ENCODE data around the gene MEIKIN.
"Not testable (repeated sequence)": the region's sequence is repeated elsewhere in the genome, so short reads cannot be mapped to it uniquely, and the experiment has no call there.

Gene MEIKIN

DNA sequence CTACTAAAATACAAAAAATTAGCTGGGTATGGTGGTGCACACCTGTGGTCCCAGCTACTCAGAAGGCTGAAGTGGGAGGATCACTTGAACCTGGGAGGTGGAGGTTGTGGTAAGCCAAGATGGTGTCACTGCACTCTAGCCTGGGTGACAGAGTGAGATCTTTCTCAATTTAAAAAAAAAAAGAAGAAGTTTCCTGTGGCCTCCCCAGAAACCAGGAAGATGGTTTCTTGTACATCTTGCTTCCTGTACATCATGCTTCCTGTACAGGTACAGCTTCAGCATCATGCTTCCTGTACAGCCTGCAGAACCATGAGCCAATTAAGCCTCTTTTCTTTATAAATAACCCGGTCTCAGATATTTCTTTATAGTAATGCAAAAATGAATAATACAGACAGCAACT, 43.2 kb downstream of the MEIKIN start:
- DNase-seq: peak in 3 of 6 experiments; percentile 10 to 15 (median 14)

DNA sequence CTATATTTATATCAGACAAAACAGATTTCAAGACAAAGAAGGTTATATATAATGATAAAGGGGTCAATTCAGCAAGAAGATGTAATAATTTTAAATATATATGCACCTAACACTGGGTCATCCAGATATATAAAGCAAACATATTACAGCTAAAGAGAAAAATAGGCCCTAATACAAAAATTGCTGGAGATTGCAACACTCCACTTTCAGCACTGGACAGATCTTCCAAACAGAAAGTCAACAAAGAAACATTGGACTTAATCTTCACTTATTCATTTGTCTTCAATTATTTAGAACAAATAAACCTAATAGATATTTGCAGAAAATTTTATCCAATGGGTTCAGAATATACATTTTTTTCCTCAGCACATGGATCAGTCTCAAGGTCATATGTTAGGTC, 45.8 kb downstream of the MEIKIN start:
- DNase-seq: no peak

DNA sequence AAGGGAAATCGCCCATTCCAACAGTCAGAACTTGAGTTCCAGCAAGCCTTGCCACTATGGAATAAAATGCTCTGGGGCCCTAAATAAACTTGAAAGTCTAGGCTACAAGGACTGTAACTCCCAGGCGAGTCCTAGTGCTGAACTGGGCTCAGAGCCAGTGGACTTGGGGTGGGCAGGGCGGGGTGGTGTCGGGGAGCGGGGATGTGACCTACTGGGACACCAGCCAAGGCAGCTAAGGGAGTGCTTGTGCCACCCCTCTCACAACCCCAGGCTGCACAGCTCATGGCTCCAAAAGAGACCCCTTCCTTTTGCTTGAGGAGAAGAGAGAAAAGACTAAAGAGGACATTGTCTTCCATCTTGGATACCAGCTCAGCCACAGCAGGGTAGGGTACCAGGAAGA, 61.5 kb downstream of the MEIKIN start:
- no peak for DNase-seq

DNA sequence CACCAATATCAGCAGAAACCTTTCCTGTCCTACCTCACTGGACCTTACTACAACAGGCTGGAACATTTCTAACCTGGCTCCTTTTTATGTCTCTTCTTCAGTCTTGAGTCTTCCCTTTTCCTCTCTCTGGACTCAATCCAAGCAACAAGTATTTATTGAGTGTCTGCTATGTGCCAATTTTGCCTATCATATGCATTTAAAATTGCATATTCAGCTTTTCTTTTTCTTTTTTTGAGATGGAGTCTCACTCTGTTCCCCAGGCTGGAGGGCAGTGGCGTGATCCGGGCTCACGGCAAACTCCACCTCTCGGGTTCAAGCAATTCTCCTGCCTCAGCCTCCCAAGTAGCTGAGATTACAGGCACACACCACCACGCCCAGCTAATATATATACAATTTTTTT, 65.8 kb downstream of the MEIKIN start:
- no peak for DNase-seq

DNA sequence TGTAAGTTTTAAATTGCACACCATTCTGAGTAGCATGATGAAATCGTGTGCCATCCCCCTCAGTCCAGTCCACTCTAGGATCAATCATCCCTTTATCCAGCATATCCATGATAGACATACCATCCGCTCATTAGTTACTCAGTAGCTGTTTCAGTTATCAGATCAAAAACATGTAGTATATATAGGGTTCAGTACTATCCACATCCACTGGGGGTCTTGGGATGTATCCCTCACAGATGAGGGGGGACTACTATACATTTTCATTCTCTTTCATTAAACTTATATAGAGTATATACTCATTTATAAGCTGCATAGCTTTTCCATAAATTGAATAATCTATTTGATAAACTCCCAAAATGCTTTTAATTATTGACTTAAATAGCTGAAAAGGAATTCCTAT, 67.6 kb downstream of the MEIKIN start:
- no peak for DNase-seq

DNA sequence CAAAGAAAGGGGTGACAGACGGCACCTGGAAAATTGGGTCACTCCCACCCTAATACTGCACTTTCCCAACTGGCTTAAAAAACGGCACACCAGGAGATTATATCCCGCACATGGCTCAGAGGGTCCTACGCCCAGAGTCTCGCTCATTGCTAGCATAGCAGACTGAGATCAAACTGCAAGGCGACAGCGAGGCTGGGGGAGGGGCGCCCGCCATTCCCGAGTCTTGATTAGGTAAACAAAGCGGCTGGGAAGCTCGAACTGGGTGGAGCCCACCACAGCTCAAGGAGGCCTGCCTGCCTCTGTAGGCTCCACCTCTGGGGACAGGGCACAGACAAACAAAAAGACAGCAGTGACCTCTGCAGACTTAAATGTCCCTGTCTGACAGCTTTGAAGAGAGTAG, 74.2 kb downstream of the MEIKIN start:
- not testable (repeated sequence) for DNase-seq

DNA sequence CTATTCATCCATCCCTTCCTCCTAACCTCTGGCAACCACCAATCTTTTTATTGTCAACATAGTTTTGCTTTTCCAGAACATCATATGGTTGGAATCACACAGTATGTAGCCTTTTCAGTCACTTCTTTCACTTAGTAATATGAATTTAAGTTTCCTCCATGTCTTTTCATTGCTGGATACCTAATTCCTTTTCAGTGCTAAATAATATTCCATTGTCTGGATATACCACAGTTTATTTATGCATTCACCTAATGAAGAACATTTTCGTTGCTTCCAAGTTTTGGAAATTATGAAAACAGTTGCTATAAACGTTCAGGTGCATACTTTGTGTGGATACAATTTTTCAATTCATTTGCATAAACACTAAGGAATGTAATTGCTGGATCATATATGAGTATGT, 77.9 kb downstream of the MEIKIN start:
- DNase-seq: no peak

DNA sequence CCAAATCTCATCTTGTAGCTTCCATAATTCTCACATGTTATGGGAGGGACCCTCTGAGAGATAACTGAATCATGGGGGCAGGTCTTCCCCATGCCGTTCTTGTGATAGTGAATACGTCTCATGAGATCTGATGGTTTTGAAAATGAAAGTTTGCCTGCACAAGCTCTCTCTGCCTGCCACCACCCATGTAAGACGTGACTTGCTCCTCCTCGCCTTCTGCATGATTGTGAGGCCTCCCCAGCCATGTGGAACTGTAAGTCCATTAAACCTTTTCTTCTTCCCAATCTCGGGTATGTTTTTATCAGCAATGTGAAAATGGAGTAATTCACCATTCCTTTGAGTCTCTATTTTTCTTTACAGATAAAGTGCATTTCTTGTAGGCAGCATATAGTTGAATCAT, 81.8 kb downstream of the MEIKIN start:
- DNase-seq: no peak

DNA sequence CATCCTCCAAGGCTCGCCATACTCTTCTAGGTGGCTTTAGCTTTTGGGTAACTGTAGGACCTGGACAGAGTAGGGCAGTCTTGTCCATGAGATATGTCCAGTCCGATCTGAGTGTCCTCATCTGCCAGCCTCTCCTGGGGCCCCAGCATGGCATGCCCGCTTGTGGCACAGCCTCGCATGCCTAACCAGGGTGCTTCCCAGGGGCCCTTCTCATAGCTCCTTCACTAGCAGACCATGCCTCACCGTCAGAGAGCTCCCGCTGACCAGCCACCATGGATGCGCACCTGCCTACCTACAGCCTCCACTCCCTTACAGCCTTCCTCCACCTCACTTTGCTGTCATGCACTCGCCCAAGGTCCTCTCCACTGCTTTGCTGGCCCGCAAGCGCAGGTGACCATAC, 88.1 kb downstream of the MEIKIN start:
- no peak for DNase-seq

DNA sequence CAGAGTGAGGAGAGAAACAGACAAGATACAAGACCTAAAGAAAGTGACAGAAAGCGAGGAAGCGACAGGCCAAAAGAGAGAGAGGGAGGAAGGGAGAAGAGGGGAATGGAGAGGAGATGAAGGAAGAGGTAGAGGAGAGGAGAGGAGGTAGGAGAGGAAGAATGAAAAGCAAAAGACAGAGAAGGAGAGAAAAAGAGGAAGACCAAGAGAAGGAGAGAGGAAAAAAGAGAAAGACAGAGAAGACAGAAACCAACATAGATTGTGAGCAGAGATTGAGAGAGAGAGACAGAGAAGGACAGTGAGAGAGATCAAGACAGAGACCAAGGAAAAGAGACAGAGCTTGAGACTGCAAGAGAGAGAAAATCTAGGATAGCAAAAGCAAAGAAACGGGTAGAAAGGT, 90.0 kb downstream of the MEIKIN start:
- DNase-seq: no peak

DNA sequence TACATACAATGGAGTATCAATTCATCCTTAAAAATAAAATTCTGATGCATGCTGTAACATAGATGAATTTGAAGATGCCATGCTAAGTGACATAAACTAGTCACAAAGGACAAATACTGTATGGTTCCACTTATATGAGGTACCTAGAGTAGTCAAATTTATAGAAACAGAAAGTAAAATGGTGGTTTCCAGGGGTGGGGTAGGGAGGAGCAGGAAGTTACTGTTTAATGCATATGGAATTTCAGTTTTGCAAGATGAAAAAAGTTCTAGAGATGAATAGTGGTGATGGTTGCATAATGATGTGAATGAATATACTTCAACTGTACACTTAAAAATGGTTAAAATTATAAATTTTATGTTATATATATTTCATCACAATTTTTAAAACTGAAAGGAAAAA, 91.3 kb downstream of the MEIKIN start:
- DNase-seq: no peak

DNA sequence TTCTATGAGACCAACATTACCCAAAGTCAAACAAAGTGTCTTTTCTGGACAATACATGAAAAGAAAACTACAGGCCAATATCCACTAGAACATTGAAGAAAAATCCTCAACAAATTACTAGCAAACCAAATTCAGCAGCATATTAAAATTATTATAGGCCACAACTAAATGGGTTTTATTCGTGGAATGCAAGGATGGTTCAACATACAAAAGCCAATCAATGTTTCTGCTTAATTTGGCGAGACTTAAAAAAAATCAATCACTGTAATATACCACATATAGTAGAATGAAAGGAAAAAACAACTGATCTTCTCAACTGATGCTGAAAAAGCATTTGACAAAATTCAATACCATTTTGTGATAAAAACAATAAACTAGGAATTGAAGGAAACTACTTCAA, 96.8 kb downstream of the MEIKIN start:
- DNase-seq: no peak

DNA sequence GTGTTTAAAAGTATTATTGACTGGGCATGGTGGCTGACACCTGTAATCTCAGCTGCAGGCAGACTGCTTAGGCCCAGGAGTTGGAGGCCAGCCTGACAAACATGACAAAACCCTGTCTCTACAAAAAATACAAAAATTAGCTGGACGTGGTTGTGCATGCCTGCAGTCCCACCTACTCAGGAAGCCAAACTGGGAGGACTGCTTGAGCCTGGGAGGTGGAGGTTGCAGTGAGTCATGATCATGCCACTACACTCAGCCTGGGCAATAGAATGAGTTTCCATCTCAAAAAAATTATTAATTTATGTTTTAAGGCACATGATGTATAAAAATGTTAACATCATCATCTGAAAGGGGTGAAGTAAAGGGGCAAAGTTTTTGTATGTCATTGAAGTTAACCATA, 98.9 kb downstream of the MEIKIN start:
- no peak for DNase-seq

DNA sequence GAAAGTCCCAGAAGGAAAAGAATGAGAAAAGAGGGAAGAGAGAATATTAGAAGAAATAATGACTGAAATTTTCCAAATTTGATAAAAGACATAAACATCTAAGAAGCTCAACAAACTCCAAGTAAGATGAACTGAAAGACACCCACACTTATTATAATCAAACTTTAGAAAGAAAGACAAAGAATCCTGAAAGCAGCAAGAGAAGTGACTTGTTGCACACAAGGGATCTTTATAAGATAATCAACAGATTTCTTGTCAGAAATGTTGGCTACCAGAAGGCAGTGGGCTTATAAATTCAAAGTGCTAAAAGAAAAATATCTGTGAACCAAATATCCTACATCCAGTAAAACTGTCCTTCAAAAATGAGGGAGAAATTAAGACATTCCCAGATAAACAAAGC, 99.6 kb downstream of the MEIKIN start:
- no peak for DNase-seq

DNA sequence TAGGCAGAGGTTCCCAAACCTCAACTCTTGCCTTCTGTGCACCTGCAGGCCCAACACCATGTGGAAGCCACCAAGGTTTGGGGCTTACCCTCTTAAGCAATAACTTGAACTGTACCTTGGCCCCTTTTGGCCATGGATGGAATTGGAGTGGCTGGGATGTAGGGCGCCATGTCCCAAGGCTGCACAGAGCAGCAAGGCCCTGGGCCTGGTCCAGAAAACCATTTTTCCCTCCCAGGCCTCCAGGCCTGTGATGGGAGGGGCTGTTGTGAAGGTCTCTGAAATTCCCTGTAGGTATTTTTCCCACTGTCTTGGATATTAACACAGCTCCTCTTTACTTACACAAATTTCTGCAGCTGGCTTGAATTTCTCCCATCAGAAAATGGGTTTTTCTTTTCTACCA, 102.5 kb downstream of the MEIKIN start:
- DNase-seq: not testable (repeated sequence)

DNA sequence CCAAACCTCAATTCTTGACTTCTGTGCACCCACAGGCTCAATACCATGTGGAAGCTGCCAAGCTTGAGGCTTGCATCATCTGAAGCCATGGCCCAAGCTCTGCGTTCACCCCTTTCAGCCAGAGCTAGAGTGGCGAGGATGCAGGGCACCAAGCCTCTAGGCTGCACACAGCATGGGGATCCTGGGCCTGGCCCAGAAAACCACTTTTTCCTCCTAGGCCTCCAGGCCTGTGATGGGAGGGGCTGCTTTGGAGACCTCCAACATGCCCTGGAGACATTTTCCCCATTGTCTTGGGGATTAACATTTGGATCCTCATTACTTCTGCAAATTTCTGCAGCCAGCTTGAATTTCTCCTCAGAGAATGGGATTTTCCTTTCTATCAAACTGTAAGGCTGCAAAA, 112.8 kb downstream of the MEIKIN start:
- not testable (repeated sequence) for DNase-seq

DNA sequence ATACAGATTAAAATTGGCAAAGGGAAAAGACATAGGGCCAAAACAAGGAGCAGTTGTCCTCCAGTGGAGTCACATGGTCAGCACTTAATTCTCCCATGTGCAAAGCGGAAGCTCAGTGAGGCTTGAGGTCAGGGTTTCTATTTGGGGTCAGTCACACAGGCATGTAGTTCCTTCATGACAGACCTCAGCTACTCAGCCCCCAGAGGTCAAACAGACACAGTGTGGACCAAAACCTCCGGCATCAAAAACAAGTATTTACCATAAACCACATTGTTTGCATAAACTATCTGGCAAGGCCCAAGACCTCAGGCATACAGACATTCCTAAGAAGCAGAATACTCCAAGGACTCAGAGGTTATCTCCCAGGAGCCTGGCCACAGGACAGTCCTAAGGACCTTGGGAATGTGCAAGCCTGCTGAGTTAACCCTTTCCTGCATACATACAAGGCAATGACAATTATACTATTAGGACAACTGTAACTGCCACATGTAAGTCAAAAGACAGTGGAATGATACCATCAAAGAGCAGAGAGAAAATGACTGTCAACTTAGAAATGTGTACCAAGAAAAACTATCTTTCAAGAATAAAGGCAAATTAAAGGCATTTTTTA, 120.0 kb downstream of the MEIKIN start:
- DNase-seq: no peak

DNA sequence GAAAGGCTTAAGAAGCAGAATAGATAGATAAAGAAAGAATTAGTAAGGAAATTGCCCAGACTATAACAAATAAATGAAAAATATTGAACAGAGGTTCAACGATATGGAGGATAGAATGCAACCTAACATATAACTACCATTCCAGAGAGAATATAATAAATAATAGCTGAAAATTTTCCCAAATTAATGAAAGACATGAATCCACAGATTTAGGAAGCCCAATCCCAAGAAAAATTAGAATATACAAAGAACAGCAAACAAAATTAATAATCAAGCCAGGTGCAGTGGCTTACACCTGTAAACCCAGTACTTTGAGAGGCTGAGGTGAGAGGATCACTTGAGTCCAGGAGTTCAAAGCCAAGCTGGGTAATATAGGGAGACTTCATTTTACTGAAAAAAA, 120.8 kb downstream of the MEIKIN start:
- no peak for DNase-seq

DNA sequence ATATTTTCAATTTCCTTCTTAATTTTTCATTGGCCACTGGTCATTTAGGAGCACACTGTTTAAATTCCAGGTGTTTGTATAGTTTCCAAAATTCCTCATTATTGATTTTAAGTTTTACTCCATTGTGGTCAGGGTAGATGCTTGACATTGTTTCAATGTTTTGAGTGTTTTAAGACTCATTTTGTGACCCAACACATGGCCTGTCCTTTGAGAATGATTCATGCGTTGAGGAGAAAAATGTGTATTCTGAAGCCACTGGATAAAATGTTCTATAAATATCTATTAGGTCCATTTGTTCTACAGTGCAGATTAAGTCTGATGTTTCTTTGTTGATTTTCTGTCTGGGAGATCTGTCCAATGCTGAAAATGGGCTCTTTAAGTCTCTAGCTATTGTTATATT, 124.2 kb downstream of the MEIKIN start:
- DNase-seq: no peak

DNA sequence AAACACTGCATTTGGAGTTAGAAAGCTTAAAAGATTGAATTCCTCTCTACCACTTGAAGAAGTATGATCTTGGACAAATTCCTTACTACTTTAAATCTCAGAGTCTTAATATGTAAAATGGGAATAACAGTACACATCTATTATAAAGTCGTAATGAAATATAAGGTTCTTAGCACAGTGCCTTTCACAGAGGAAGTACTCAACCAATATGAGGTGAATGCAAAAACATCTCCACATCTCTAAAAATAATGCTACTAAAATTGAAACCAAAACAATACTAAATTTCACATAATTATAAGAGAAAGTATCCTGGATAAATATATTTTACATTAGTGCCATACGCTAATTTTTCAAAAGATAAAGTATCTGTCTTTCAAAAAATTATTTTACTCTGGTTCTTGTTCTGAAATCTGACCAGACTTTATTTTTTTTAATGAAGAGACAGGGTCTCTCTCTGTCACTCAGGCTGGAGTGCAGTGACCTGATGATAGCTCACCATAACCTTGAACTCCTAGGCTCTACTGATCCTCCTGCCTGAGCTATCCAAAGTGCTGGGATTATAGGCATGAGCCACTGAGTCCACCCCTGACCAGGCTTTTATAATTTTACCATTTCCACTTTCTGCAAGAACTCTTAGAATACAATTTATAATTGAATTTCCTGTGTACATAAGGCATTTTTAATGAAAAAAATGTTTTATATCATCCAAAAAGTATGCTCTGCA, 127.3 kb downstream of the MEIKIN start:
- no peak for DNase-seq

DNA sequence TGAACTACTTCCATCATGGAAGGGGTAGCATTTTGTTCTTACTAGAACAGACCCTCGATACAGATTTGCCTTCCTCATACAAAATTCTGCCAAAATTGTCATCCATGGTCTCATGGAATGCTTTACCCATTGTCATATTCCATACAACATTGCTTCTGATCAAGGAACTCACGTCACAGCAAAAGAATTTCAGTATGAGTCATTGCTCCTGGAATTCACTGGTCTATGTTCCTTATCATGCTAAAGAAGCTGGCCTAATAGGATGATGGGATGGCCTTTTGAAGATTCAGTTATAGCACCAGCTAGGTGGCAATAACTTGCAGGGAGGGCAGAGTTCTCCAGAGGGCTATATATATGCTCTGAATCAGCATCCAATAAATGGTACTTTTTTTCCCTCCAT, 130.5 kb downstream of the MEIKIN start:
- DNase-seq: no peak

DNA sequence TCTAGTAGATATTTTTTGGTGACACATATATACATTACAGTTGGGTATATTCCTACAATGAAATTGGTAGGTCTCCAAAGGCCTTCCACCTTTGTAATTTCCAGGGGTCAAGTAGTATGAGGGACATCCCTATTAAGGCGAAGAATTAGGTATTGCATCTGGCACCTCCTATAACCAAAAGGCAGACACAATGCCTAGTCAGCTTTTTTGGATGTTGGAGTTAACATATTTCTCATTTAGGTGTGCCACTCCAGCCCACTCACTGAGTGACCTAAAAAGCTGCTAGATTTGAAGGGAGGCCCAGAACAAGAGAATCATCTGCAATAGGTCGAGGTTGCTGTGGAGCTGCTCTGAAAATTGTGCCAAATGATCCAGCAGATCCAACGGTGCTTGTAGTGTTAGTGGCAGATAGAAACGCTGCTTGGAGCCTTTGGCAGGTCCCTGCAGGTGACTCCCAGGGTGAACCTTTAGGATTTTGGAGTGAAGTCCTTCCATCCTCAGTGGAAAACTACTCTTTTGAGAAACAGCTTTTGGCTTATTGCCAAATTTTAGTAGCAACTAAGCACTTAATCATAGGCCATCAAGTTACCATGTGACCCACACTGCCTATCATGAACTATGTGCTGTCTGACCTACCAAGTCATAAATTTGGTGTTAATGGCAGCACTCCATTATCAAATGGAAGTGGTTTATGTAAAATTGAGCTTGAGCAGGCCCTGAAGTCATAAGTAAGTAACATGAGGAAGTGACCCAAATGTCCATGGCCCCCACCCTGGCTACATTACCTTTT, 132.9 kb downstream of the MEIKIN start:
- DNase-seq: no peak

DNA sequence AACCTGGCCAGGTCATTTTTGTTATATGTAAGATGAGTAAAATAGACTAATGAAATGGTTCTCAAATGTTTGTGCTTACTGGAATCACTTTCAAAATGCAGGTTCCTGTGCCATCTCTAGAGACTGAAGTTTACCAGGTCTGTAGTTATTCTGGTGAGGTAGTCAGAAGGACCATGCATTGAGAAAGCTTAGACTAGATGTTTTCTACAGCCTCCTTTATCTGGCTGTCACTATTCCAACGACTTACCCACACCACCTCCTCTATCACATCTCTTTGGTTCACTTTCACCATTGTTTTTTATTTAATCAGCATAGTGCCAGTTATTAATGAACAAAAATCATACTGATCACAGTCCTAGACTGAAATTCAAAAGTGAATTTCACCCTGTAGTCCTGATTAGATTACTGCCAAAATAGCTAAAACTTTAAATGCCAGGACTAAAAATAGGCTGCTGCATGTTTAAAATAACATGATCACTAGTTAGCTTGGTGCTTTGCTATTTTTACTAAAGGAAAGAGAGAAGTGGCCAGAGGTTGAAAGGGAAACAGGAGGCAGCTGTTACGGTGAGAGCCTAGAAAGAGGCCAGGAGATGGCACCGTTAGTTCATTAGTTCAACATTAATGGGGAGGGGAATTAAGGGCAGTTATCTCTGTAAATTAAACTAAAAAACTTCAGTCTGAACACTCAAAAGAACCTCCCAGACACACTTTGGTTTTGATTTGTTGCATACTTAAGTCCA, 134.8 kb downstream of the MEIKIN start:
- DNase-seq: peak in 2 of 6 experiments; percentile 14 to 26
